HepG2 (cell line): ENCODE measurements around the gene FBXW12.

Experiments used
- CTCF ChIP-seq: sonication (generic); formaldehyde crosslinking; IDR thresholded peaks from 2 replicates; pipeline ENCODE4 v1.5.0; 2020; ENCODE audit warnings: mild to moderate bottlenecking, missing genetic modification reagents, moderate library complexity
- ELF1 ChIP-seq: sonication (generic); formaldehyde crosslinking; IDR thresholded peaks from 2 replicates; pipeline ENCODE4 v1.4.0; 2020; ENCODE audit warnings: missing genetic modification reagents
- HHEX ChIP-seq: IDR thresholded peaks from 2 replicates; pipeline ENCODE4 v1.6.1; 2016; ENCODE audit warnings: control low read depth
- PBX3 ChIP-seq: sonication (generic); formaldehyde crosslinking; IDR thresholded peaks from 2 replicates; pipeline ENCODE4 v1.8.1; 2023; ENCODE audit warnings: missing genetic modification reagents, inconsistent platforms, borderline replicate concordance
- POLR2A ChIP-seq, 2 experiments: IDR thresholded peaks; 2 replicates each; pipeline ENCODE4 v1.6.1; 2011; ENCODE audit warnings: low read depth in 2 of 2, low read length in 2 of 2, mild to moderate bottlenecking in 1 of 2, moderate library complexity in 1 of 2; ENCODE audit not compliant: insufficient read depth in 1 of 2
- POLR2AphosphoS2 ChIP-seq: IDR thresholded peaks from 2 replicates; pipeline ENCODE4 v1.6.1; 2011; ENCODE audit warnings: low read depth, low read length, improper control_type of control experiment
- SIX1 ChIP-seq: sonication (generic); formaldehyde crosslinking; IDR thresholded peaks from 2 replicates; pipeline ENCODE4 v1.4.0; 2020; ENCODE audit warnings: missing genetic modification reagents, borderline replicate concordance
- TCF12 ChIP-seq, 2 experiments: fragments of 450-650 bp in 1 of 2; sonication (generic) in 1 of 2; formaldehyde crosslinking in 1 of 2; IDR thresholded peaks; 2 replicates each; pipeline versions ENCODE4 v1.6.1 to v1.8.0; 2017 to 2022; ENCODE audit warnings: antibody characterized with exemption in 1 of 2, mild to moderate bottlenecking in 1 of 2, missing genetic modification reagents in 1 of 2, moderate library complexity in 1 of 2
- ZNF768 ChIP-seq: sonication (generic); formaldehyde crosslinking; IDR thresholded peaks from 2 replicates; pipeline ENCODE4 v1.4.0; 2020; ENCODE audit warnings: missing genetic modification reagents
- TF ChIP-seq, protein P1 (sequence below): sonication (generic); formaldehyde crosslinking; IDR thresholded peaks from 2 replicates; pipeline ENCODE4 v1.8.1; 2023; ENCODE audit warnings: mild to moderate bottlenecking, missing genetic modification reagents
- TF ChIP-seq, protein P2 (sequence below): fragments of 450-650 bp; IDR thresholded peaks from 2 replicates; pipeline ENCODE4 v1.6.1; 2017; ENCODE audit warnings: mild to moderate bottlenecking
- TF ChIP-seq, protein P3 (sequence below): sonication (generic); formaldehyde crosslinking; IDR thresholded peaks from 2 replicates; pipeline ENCODE4 v1.4.0; 2020; ENCODE audit warnings: low read depth, mild to moderate bottlenecking, missing genetic modification reagents
- TF ChIP-seq, protein P4 (sequence below): sonication (generic); formaldehyde crosslinking; IDR thresholded peaks from 2 replicates; pipeline ENCODE4 v1.4.0; 2020; ENCODE audit warnings: mild to moderate bottlenecking, missing genetic modification reagents

GRCh38 chr3:48407542-48408099 is 35.6 kb downstream of the FBXW12 start:
- TF ChIP-seq, protein P1, sequence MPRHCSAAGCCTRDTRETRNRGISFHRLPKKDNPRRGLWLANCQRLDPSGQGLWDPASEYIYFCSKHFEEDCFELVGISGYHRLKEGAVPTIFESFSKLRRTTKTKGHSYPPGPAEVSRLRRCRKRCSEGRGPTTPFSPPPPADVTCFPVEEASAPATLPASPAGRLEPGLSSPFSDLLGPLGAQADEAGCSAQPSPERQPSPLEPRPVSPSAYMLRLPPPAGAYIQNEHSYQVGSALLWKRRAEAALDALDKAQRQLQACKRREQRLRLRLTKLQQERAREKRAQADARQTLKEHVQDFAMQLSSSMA (CRISPR knock-in tag): no peak
- no peak for TF ChIP-seq HHEX (CRISPR knock-in tag)
- no peak for TF ChIP-seq CTCF
- TF ChIP-seq, protein P2, sequence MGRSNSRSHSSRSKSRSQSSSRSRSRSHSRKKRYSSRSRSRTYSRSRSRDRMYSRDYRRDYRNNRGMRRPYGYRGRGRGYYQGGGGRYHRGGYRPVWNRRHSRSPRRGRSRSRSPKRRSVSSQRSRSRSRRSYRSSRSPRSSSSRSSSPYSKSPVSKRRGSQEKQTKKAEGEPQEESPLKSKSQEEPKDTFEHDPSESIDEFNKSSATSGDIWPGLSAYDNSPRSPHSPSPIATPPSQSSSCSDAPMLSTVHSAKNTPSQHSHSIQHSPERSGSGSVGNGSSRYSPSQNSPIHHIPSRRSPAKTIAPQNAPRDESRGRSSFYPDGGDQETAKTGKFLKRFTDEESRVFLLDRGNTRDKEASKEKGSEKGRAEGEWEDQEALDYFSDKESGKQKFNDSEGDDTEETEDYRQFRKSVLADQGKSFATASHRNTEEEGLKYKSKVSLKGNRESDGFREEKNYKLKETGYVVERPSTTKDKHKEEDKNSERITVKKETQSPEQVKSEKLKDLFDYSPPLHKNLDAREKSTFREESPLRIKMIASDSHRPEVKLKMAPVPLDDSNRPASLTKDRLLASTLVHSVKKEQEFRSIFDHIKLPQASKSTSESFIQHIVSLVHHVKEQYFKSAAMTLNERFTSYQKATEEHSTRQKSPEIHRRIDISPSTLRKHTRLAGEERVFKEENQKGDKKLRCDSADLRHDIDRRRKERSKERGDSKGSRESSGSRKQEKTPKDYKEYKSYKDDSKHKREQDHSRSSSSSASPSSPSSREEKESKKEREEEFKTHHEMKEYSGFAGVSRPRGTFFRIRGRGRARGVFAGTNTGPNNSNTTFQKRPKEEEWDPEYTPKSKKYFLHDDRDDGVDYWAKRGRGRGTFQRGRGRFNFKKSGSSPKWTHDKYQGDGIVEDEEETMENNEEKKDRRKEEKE: no peak
- TF ChIP-seq ELF1: no peak
- TF ChIP-seq TCF12 (IDR thresholded peaks at IDR 0.05): no peak
- TF ChIP-seq TCF12 (CRISPR knock-in tag; IDR thresholded peaks at IDR 0.05): no peak
- no peak for TF ChIP-seq SIX1 (CRISPR knock-in tag)
- TF ChIP-seq, protein P3, sequence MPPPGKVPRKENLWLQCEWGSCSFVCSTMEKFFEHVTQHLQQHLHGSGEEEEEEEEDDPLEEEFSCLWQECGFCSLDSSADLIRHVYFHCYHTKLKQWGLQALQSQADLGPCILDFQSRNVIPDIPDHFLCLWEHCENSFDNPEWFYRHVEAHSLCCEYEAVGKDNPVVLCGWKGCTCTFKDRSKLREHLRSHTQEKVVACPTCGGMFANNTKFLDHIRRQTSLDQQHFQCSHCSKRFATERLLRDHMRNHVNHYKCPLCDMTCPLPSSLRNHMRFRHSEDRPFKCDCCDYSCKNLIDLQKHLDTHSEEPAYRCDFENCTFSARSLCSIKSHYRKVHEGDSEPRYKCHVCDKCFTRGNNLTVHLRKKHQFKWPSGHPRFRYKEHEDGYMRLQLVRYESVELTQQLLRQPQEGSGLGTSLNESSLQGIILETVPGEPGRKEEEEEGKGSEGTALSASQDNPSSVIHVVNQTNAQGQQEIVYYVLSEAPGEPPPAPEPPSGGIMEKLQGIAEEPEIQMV (CRISPR knock-in tag): no peak
- TF ChIP-seq ZNF768 (CRISPR knock-in tag): no peak
- TF ChIP-seq, protein P4, sequence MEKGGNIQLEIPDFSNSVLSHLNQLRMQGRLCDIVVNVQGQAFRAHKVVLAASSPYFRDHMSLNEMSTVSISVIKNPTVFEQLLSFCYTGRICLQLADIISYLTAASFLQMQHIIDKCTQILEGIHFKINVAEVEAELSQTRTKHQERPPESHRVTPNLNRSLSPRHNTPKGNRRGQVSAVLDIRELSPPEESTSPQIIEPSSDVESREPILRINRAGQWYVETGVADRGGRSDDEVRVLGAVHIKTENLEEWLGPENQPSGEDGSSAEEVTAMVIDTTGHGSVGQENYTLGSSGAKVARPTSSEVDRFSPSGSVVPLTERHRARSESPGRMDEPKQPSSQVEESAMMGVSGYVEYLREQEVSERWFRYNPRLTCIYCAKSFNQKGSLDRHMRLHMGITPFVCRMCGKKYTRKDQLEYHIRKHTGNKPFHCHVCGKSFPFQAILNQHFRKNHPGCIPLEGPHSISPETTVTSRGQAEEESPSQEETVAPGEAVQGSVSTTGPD (CRISPR knock-in tag): no peak
- TF ChIP-seq POLR2AphosphoS2: no peak
- no peak for TF ChIP-seq PBX3 (CRISPR knock-in tag)
- TF ChIP-seq POLR2A (IDR thresholded peaks at IDR 0.05; ENCODE audit: insufficient read depth in 1 of 2, low read depth in 2 of 2, low read length in 2 of 2): no peak
